Ovary (tissue), 9 donors: ENCODE measurements around the gene ARVCF. TPM values are rescaled to one million over a fixed set of nuclear protein-coding genes. Genes with fewer than 3 reads are reported as not detected.
A peak's percentile ranks its signal among the peaks of the same experiment; 100 is the strongest.

Experiments used
- DNase-seq, 5 donors: peaks; one replicate each; pipeline ENCODE4 v3.0.0-alpha.2; 2019 to 2020
- H3K27ac ChIP-seq, 2 donors: fragments of 200-600 bp; one replicate each; pipeline versions ENCODE4 v1.5.1 to v1.8.0; 2019 to 2022
- H3K27me3 ChIP-seq: fragments of 200-600 bp; one replicate; pipeline ENCODE4 v1.8.0; 2022
- H3K36me3 ChIP-seq: fragments of 200-600 bp; sonication (generic); one replicate; pipeline ENCODE4 v1.5.1; 2019
- H3K4me1 ChIP-seq: one replicate; pipeline ENCODE4 v1.8.1; 2013; ENCODE audit warnings: mild to moderate bottlenecking, moderate library complexity; ENCODE audit not compliant: insufficient read depth
- H3K4me3 ChIP-seq: fragments of 200-600 bp; sonication (generic); one replicate; pipeline ENCODE4 v1.5.1; 2017
- H3K9me3 ChIP-seq, 2 donors: fragments of 200-600 bp in 1 of 2; sonication (generic) in 1 of 2; one replicate each; pipeline versions ENCODE4 v1.5.1 to v1.8.1; 2013 to 2019; ENCODE audit warnings: mild to moderate bottlenecking in 1 of 2, moderate library complexity in 1 of 2
- CTCF ChIP-seq, 3 donors: fragments of 450-650 bp in 2 of 3; fragments of 200-600 bp in 1 of 3; IDR thresholded peaks; one replicate each; pipeline versions ENCODE4 v1.5.1 to v1.8.0; 2016 to 2022; ENCODE audit warnings: antibody characterized with exemption in 3 of 3, mild to moderate bottlenecking in 1 of 3
- EP300 ChIP-seq: sonication (generic); formaldehyde crosslinking; IDR thresholded peaks from one replicate; pipeline ENCODE4 v1.6.1; 2017; ENCODE audit warnings: antibody characterized with exemption
- POLR2A ChIP-seq: fragments of 450-650 bp; IDR thresholded peaks from one replicate; pipeline ENCODE4 v1.6.1; 2017; ENCODE audit warnings: antibody characterized with exemption, mild to moderate bottlenecking, moderate library complexity
- WGBS, 3 donors: extraction: QIAGEN DNeasy Blood & Tissue Kit in 1 of 3; methylation state at CpG; one replicate each; pipeline versions ENCODE4 v1.1.5 to v1.1.7; 2013 to 2017; 5-methylcytosine and 5-hydroxymethylcytosine counted together
- intact Hi-C, 4 donors: fragments of 100-400 bp; cut with DNase I; formaldehyde crosslinking; loops; one replicate each; pipeline versions ENCODE4 v1.11.0 to v1.15.1; 2022 to 2023
- polyA plus RNA-seq, 2 donors: library from polyadenylated mRNA; stranded (reverse); fragments of 200-250 nt in 1 of 2; fragments of 350-450 nt in 1 of 2; fragmentation: Illumina TruSeq in 1 of 2; extraction: RNeasy Lipid Tissue Mini Kit (QIAGEN cat#74804) in 1 of 2; gene quantifications; one replicate each; pipeline ENCODE4 v1.2.3, GENCODE V29; 2013 to 2014
- total RNA-seq, 7 donors: library from RNA; depleted of rRNA in 2 of 7; stranded (reverse); fragments of >200 nt in 2 of 7; fragmentation: NEBNext Ultra II Directional in 3 of 7; extraction: Animal tissue kit (Norgen Biotek cat#: 25700) in 3 of 7; gene quantifications; one replicate each; pipeline versions ENCODE4 v1.1.0 to v1.2.4, GENCODE V29; 2016 to 2023
- donor health status: DM: no; HTN: no; CAD: no; lungs with moderate emphysema.
- donor health status: DM: no; HTN: no; CAD: no.
- donor health status: Bipolar disorder and iron deficiency.
- donor health status: DM: yes; HTN: yes; CAD: no.
- donor health status: DM: no; HTN: no; CAD: no.
- donor health status: DM: yes; HTN: yes; CAD: no.

ARVCF gene
- total and polyA plus RNA-seq, 9 donors, result 0.42 to 23.8 (median 14.0) TPM

- no peak overlapping the region for H3K4me3 ChIP-seq
- no peak overlapping the region for H3K27ac ChIP-seq
- no peaks in the 10 kb centered on the region for H3K9me3 ChIP-seq
- intact Hi-C loops, result loop anchor here in 3 of 4 donors (2.0 to 10.0 kb wide), 4 partner anchors 41 to 433 kb away; no protein-coding TSS in a partner anchor
- H3K36me3 ChIP-seq, result no peaks in the 10 kb centered on the region
- no peaks in the 10 kb centered on the region for H3K4me1 ChIP-seq
- no peaks in the 10 kb centered on the region for H3K27me3 ChIP-seq
- WGBS, 3 donors, result 65 to 70% (median 67%) methylated on average over 26 to 28 of the region's 28 CpGs
- TF ChIP-seq EP300 (no peak), POLR2A (no peak), CTCF (IDR thresholded peaks at IDR 0.05) (no peak)
- DNase-seq, result no peak
Observed at GRCh38 chr22:19971276-19972124, 45.1 kb downstream of the ARVCF start.

GRCh38 chr22:19970479-19971275, 45.9 kb downstream of the ARVCF start:
- WGBS, 3 donors, result 51 to 56% (median 55%) methylated on average over 25 of the region's 25 CpGs
- H3K36me3 ChIP-seq, result no peaks in the 10 kb centered on the region

GRCh38 chr22:19970031-19970478, 46.6 kb downstream of the ARVCF start:
- no peak for DNase-seq
- Histone ChIP-seq H3K9me3 (no peaks in the 10 kb centered on the region), H3K27ac (no peak overlapping the region), H3K4me1 (no peaks in the 10 kb centered on the region), H3K4me3 (no peak overlapping the region), H3K36me3 (no peaks in the 10 kb centered on the region), H3K27me3 (no peaks in the 10 kb centered on the region)
- WGBS, 3 donors, result 68 to 73% (median 69%) methylated on average over 9 of the region's 9 CpGs
- intact Hi-C loops, result loop anchor here in 3 of 4 donors (2.0 to 10.0 kb wide), 4 partner anchors 42 to 435 kb away; no protein-coding TSS in a partner anchor
- no peak for TF ChIP-seq EP300
- TF ChIP-seq POLR2A, result no peak
- TF ChIP-seq CTCF (IDR thresholded peaks at IDR 0.05), result no peak

More at GRCh38 chr22:19970479-19971275, 45.9 kb downstream of the ARVCF start:
- H3K27ac ChIP-seq, result no peak overlapping the region
- H3K9me3 ChIP-seq, result no peaks in the 10 kb centered on the region
- no peaks in the 10 kb centered on the region for H3K4me1 ChIP-seq
- no peak overlapping the region for H3K4me3 ChIP-seq
- peak; percentile 49 to 83 (median 71) for DNase-seq
- intact Hi-C loops, result loop anchor here in 3 of 4 donors (2.0 to 10.0 kb wide), 4 partner anchors 42 to 434 kb away; no protein-coding TSS in a partner anchor
- H3K27me3 ChIP-seq, result no peaks in the 10 kb centered on the region
- peak; percentile 63 to 87 (median 73) for TF ChIP-seq CTCF (IDR thresholded peaks at IDR 0.05)
- TF ChIP-seq POLR2A, result no peak
